Brain microvascular endothelial cell (primary cell): ENCODE measurements around the gene MAPKBP1.
A peak's percentile ranks its signal among the peaks of the same experiment; 100 is the strongest.

Experiments
- DNase-seq: peaks from one replicate; pipeline ENCODE4 v3.0.0-alpha.2; 2020
- H3K27ac ChIP-seq: fragments of 250-450 bp; sonication (Bioruptor Pico); 2 replicates; pipeline ENCODE4 v1.5.1; 2020; ENCODE audit warnings: mild to moderate bottlenecking, moderate library complexity
- H3K27me3 ChIP-seq: fragments of 250-450 bp; sonication (Bioruptor Pico); replicated peaks from 2 replicates; pipeline ENCODE4 v1.5.1; 2020; ENCODE audit warnings: mild to moderate bottlenecking
- H3K36me3 ChIP-seq: fragments of 250-450 bp; sonication (Bioruptor Pico); replicated peaks from 2 replicates; pipeline ENCODE4 v1.5.1; 2020; ENCODE audit warnings: mild to moderate bottlenecking
- H3K4me3 ChIP-seq: 2 replicates; pipeline ENCODE4 v1.5.1; 2011; ENCODE audit warnings: low read depth, mild to moderate bottlenecking, control low read depth, low read length, moderate library complexity
- CTCF ChIP-seq: IDR thresholded peaks from 2 replicates; pipeline ENCODE4 v1.5.1; 2011; ENCODE audit warnings: low read depth, mild to moderate bottlenecking, moderate library complexity, low read length, control low read depth, inconsistent platforms; ENCODE audit errors: missing control alignments
- in situ Hi-C: cut with HindIII; loops from 2 replicates; pipeline ENCODE4 v1.10.0; 2017; ENCODE audit warnings: low sequenced_read_pairs, low pct_ligation_motif_present

The MAPKBP1 gene

DNA sequence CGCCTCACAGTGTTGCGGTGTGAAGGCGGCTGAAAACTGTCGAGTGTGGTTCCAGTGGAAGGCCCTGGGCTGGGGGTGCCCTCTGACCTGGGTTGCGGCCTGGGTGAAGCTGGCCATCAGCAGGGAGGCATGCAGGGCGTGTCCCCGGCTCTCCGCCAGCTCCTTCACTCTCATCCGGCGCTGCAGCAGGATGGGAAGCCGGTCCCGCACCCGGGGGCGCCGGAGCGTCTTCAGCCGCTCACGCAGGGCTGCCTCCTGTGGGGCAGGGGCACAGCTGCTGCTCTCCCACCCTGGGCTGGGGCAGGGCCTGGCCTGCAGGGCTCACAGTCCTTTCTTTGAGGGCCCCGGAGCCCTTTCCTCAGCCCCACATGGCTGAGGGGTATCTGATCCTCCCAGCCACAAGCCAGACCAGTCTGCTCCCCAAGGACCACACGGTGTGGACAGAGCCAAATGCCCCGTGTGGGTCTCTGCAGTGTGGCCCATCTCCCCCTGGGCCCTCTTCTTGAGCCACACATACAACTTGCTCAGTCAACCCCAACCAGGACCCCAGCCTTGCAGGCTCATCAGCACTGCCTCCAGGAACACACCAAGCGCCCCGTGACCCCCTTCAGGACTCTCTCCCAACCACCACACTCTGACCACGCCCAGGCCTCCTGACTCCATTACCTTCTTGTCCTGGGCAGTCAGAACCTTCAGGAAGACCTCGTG is 92.7 kb downstream of the MAPKBP1 start:
- H3K36me3 ChIP-seq, result no peaks in the 10 kb centered on the region
- DNase-seq, result no peak
- no peak overlapping the region for H3K4me3 ChIP-seq
- H3K27ac ChIP-seq, result no peak overlapping the region
- no peak for TF ChIP-seq CTCF
- H3K27me3 ChIP-seq, result no peaks in the 10 kb centered on the region
- in situ Hi-C loops, result no loop called here

GRCh38 chr15:41868321-41868720 is 94.0 kb downstream of the MAPKBP1 start:
- in situ Hi-C loops, result no loop called here
- H3K27me3 ChIP-seq, result no peaks in the 10 kb centered on the region
- TF ChIP-seq CTCF, result no peak
- H3K36me3 ChIP-seq, result no peaks in the 10 kb centered on the region
- no peak overlapping the region for H3K27ac ChIP-seq
- no peak for DNase-seq
- H3K4me3 ChIP-seq, result no peak overlapping the region

GRCh38 chr15:41869770-41870688 is 95.7 kb downstream of the MAPKBP1 start:
- Histone ChIP-seq H3K4me3 (no peak overlapping the region), H3K27me3 (no peaks in the 10 kb centered on the region), H3K36me3 (no peaks in the 10 kb centered on the region), H3K27ac (no peak overlapping the region)
- in situ Hi-C loops, result no loop called here
- DNase-seq, result no peak
- TF ChIP-seq CTCF, result no peak

GRCh38 chr15:41870689-41871081 is 96.4 kb downstream of the MAPKBP1 start:
- in situ Hi-C loops, result no loop called here
- Histone ChIP-seq H3K27me3 (no peaks in the 10 kb centered on the region), H3K36me3 (no peaks in the 10 kb centered on the region), H3K27ac (no peak overlapping the region), H3K4me3 (no peak overlapping the region)
- peak; percentile 80 for DNase-seq
- no peak for TF ChIP-seq CTCF

- H3K27me3 ChIP-seq, result no peaks in the 10 kb centered on the region
- H3K4me3 ChIP-seq, result no peak overlapping the region
- DNase-seq, result no peak
- no peaks in the 10 kb centered on the region for H3K36me3 ChIP-seq
- no peak for TF ChIP-seq CTCF
- H3K27ac ChIP-seq, result no peak overlapping the region
- in situ Hi-C loops, result no loop called here
These were observed 97.1 kb downstream of the MAPKBP1 start for GRCh38 chr15:41871175-41871905.
